Sigmoid colon (tissue), 4 donors: ENCODE data around the gene PCDHGA5.

Experiments
- EP300 ChIP-seq, 4 donors: sonication (generic); formaldehyde crosslinking; IDR thresholded peaks; one replicate each; pipeline ENCODE4 v1.6.1; 2017; ENCODE audit warnings: antibody characterized with exemption in 4 of 4
- POLR2AphosphoS5 ChIP-seq, 4 donors: sonication (generic); formaldehyde crosslinking; IDR thresholded peaks; one replicate each; pipeline ENCODE4 v1.6.1; 2017; ENCODE audit warnings: antibody characterized with exemption in 4 of 4

- TF ChIP-seq POLR2AphosphoS5 (IDR thresholded peaks at IDR 0.05) (no peak), EP300 (IDR thresholded peaks at IDR 0.05) (no peak)
These were observed 9.8 kb downstream of the PCDHGA5 start, which contains the start of gene PCDHGA6 for GRCh38 chr5:141373673-141374317.
